ENCODE results near the gene ANKRD28. TPM values are rescaled to one million over a fixed set of nuclear protein-coding genes. Genes with fewer than 3 reads are reported as not detected.

ANKRD28 gene
- 194 and 311 TPM in 2 replicates for total RNA-seq

GRCh38 chr3:15797642-15798303 lies at the start of gene ANKRD28:
TSS of gene ANKRD28 (minus strand) at chr3:15797979. CDS start at chr3:15796521, 1,458 bp downstream.

Small RNAs within 50 kb of the gene (small RNA-seq; reads per million reads assigned to genes)
- not detected for gene MIR3134
- gene RN7SL4P = not detected

Other genes starting within 250 kb of the ANKRD28 start
- 20.0 and 25.4 TPM in 2 replicates for gene HACL1, start 196.4 kb downstream of the ANKRD28 start, total RNA-seq
- gene BTD, start 196.2 kb downstream of the ANKRD28 start, total RNA-seq = 27.9 and 41.2 TPM in 2 replicates